Left ventricle myocardium inferior (tissue), 1 donor: Measurements from ENCODE around the gene GLYAT. TPM values are rescaled to one million over a fixed set of nuclear protein-coding genes. Genes with fewer than 3 reads are reported as not detected.
"Not testable (repeated sequence)": the region's sequence is repeated elsewhere in the genome, so short reads cannot be mapped to it uniquely, and the experiment has no call there.

ENCODE experiments used
- DNase-seq: peaks from one replicate; pipeline ENCODE4 v3.0.0-alpha.2; 2020
- H3K27ac ChIP-seq: fragments of 200-600 bp; replicated peaks from 2 replicates; pipeline ENCODE4 v1.8.0; 2021
- H3K27me3 ChIP-seq: fragments of 200-600 bp; 2 replicates; pipeline ENCODE4 v1.8.0; 2021; ENCODE audit warnings: low read depth
- H3K36me3 ChIP-seq: fragments of 200-600 bp; 2 replicates; pipeline ENCODE4 v1.8.0; 2021
- H3K4me1 ChIP-seq: fragments of 200-600 bp; 2 replicates; pipeline ENCODE4 v1.8.0; 2021
- H3K4me3 ChIP-seq: fragments of 200-600 bp; 2 replicates; pipeline ENCODE4 v1.8.0; 2021; ENCODE audit warnings: mild to moderate bottlenecking, moderate library complexity
- H3K9me3 ChIP-seq: fragments of 200-600 bp; replicated peaks from 2 replicates; pipeline ENCODE4 v1.8.0; 2021
- CTCF ChIP-seq: fragments of 200-600 bp; IDR thresholded peaks from 2 replicates; pipeline ENCODE4 v1.8.0; 2021; ENCODE audit warnings: antibody characterized with exemption, mild to moderate bottlenecking, borderline replicate concordance
- intact Hi-C: fragments of 100-400 bp; cut with micrococcal nuclease; formaldehyde crosslinking; loops from one replicate; pipeline ENCODE4 v1.11.0; 2022
- total RNA-seq: library from RNA; stranded (reverse); fragmentation: NEBNext Ultra II Directional; extraction: Animal tissue kit (Norgen Biotek cat#: 25700); gene quantifications from one replicate; pipeline ENCODE4 v1.2.1, GENCODE V29; 2021
- donor health status: DM: no; HTN: yes; CAD: no; lungs with severe emphysema.

The GLYAT gene
- total RNA-seq, 1 donor from 2014 or later: not detected

- H3K4me3 ChIP-seq: no peak overlapping the region
- H3K27me3 ChIP-seq: no peaks in the 10 kb centered on the region
- no peak for DNase-seq
- H3K27ac ChIP-seq: no peak overlapping the region
- no peaks in the 10 kb centered on the region for H3K4me1 ChIP-seq
- intact Hi-C loops: no loop called here
- no peak for TF ChIP-seq CTCF
- H3K9me3 ChIP-seq: peaks cover 12% of the 10 kb centered on the region
- no peaks in the 10 kb centered on the region for H3K36me3 ChIP-seq
These were observed 19.9 kb downstream of the GLYAT start for GRCh38 chr11:58711832-58712231.

- DNase-seq: no peak
- no peak overlapping the region for H3K27ac ChIP-seq
- no peaks in the 10 kb centered on the region for H3K36me3 ChIP-seq
- no peaks in the 10 kb centered on the region for H3K4me1 ChIP-seq
- TF ChIP-seq CTCF: no peak
- peaks cover 35% of the 10 kb centered on the region for H3K9me3 ChIP-seq
- intact Hi-C loops: no loop called here
- H3K27me3 ChIP-seq: no peaks in the 10 kb centered on the region
- H3K4me3 ChIP-seq: no peak overlapping the region
These were observed 24.0 kb downstream of the GLYAT start for GRCh38 chr11:58707767-58708166.

- H3K4me3 ChIP-seq, H3K36me3 ChIP-seq, H3K27ac ChIP-seq, H3K4me1 ChIP-seq, intact Hi-C loops, H3K9me3 ChIP-seq, DNase-seq: not testable (repeated sequence)
- H3K27me3 ChIP-seq: peaks cover 13% of the 10 kb centered on the region
These were observed 34.9 kb downstream of the GLYAT start for GRCh38 chr11:58696825-58697224.

GRCh38 chr11:58693026-58693425 is 38.7 kb downstream of the GLYAT start:
- no peak for DNase-seq
- Histone ChIP-seq H3K36me3 (no peaks in the 10 kb centered on the region), H3K27ac (no peak overlapping the region), H3K9me3 (no peaks in the 10 kb centered on the region), H3K27me3 (no peaks in the 10 kb centered on the region), H3K4me3 (no peak overlapping the region), H3K4me1 (no peaks in the 10 kb centered on the region)
- no peak for TF ChIP-seq CTCF
- intact Hi-C loops: no loop called here

GRCh38 chr11:58691675-58692074 is 40.1 kb downstream of the GLYAT start:
- TF ChIP-seq CTCF: no peak
- Histone ChIP-seq H3K4me1 (no peaks in the 10 kb centered on the region), H3K4me3 (no peak overlapping the region), H3K27ac (no peak overlapping the region), H3K9me3 (no peaks in the 10 kb centered on the region), H3K36me3 (no peaks in the 10 kb centered on the region), H3K27me3 (no peaks in the 10 kb centered on the region)
- intact Hi-C loops: no loop called here
- no peak for DNase-seq

GRCh38 chr11:58688789-58689503 is 42.8 kb downstream of the GLYAT start:
- TF ChIP-seq CTCF: no peak
- Histone ChIP-seq H3K4me3 (no peak overlapping the region), H3K4me1 (no peaks in the 10 kb centered on the region), H3K27ac (no peak overlapping the region), H3K9me3 (peaks cover 6% of the 10 kb centered on the region), H3K36me3 (no peaks in the 10 kb centered on the region), H3K27me3 (no peaks in the 10 kb centered on the region)
- no peak for DNase-seq
- intact Hi-C loops: no loop called here
